Right atrium auricular region (tissue), 2 donors: Measurements from ENCODE around the gene KISS1R. TPM values are rescaled to one million over a fixed set of nuclear protein-coding genes. Genes with fewer than 3 reads are reported as not detected.

Experiments used
- DNase-seq: peaks from one replicate; pipeline ENCODE4 v3.0.0-alpha.2; 2019; ENCODE audit warnings: low spot score
- H3K27ac ChIP-seq, 2 donors: fragments of 200-600 bp; sonication (generic); 1 replicate in 1 of 2; 2 replicates in 1 of 2; pipeline ENCODE4 v1.5.1; 2016 to 2019
- H3K27me3 ChIP-seq, 2 donors: fragments of 200-600 bp; sonication (generic); one replicate each; pipeline versions ENCODE4 v1.5.1 to v1.6.0; 2017 to 2019
- H3K36me3 ChIP-seq: fragments of 200-600 bp; sonication (generic); one replicate; pipeline ENCODE4 v1.5.1; 2016
- H3K4me1 ChIP-seq, 2 donors: fragments of 200-600 bp; sonication (generic); one replicate each; pipeline versions ENCODE4 v1.5.1 to v1.6.0; 2017 to 2019
- H3K4me3 ChIP-seq, 2 donors: fragments of 200-600 bp; sonication (generic); 1 replicate in 1 of 2; 2 replicates in 1 of 2; pipeline ENCODE4 v1.5.1; 2017 to 2019; ENCODE audit warnings: mild to moderate bottlenecking in 1 of 2, moderate library complexity in 1 of 2
- H3K9me3 ChIP-seq, 2 donors: fragments of 200-600 bp; sonication (generic); one replicate each; pipeline ENCODE4 v1.5.1; 2019
- total RNA-seq, 2 donors: library from RNA; depleted of rRNA; stranded (reverse); fragments of >200 nt; gene quantifications; one replicate each; pipeline ENCODE4 v1.1.0, GENCODE V29; 2016
- TF ChIP-seq, protein P1 (sequence below), 2 donors: fragments of 200-600 bp; sonication (generic); IDR thresholded peaks; one replicate each; pipeline ENCODE4 v1.5.1; 2019; ENCODE audit warnings: antibody characterized with exemption in 2 of 2

The KISS1R gene
- total RNA-seq, 2 donors from 2014 or later = not detected

DNA sequence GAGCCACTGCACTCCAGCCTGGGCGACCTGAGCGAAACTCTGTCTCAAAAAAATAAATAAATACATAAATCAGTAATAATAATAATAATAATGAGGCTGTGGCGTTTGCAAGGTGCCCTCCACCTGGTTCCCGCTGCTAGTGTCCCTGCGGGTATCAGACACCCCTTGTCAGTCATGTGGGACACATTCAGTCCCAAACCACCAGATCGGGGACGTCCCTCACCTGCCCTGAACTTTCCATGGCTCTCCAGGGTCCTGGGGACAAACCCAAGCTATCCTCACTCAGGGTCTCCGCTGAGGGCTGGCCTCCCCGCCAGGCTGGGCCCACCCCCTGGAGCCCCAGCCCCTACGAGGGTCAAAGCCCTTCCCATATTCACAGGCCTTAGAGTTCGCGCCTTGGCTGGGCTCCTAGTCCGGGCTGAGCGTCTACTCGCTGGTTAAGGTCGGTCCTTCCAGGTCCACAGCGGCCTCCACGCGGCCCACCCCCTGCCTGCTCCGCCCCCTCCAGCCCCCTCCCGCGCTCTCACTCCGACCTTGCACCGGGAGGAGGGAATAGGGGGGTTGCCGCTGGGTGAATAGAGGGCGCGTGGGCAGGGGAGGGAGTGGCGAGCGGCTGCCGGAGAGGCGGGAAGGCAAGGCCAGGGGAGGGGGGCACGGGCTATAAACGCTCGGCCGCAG lies 349 bp upstream of the KISS1R start:
- Histone ChIP-seq H3K9me3 (no peaks in the 10 kb centered on the region), H3K4me1 (peaks cover 0 to 47% of the 10 kb centered on the region in 2 donors), H3K4me3 (peak overlapping the region in 1 of 2 donors; percentile 41), H3K27me3 (peaks cover 18 to 38% of the 10 kb centered on the region in 2 donors), H3K27ac (no peak overlapping the region), H3K36me3 (no peaks in the 10 kb centered on the region)
- TF ChIP-seq, protein P1, sequence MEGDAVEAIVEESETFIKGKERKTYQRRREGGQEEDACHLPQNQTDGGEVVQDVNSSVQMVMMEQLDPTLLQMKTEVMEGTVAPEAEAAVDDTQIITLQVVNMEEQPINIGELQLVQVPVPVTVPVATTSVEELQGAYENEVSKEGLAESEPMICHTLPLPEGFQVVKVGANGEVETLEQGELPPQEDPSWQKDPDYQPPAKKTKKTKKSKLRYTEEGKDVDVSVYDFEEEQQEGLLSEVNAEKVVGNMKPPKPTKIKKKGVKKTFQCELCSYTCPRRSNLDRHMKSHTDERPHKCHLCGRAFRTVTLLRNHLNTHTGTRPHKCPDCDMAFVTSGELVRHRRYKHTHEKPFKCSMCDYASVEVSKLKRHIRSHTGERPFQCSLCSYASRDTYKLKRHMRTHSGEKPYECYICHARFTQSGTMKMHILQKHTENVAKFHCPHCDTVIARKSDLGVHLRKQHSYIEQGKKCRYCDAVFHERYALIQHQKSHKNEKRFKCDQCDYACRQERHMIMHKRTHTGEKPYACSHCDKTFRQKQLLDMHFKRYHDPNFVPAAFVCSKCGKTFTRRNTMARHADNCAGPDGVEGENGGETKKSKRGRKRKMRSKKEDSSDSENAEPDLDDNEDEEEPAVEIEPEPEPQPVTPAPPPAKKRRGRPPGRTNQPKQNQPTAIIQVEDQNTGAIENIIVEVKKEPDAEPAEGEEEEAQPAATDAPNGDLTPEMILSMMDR (IDR thresholded peaks at IDR 0.05) = no peak
- no peak for DNase-seq

DNA sequence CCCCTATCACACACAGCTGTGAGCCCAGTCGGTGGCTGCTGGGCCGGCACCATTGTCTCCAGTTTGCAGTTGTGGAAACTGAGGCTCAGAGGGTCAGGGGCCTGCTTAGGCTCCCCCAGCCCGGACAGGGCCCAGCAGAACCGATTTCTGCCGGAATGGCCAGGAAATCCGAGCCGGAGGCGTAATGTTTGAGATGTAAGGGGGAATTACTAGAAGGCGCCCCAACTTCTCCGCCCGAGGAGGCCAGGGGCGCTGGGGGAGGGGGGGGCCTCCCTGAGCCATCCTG lies 962 bp downstream of the KISS1R start:
- no peaks in the 10 kb centered on the region for H3K36me3 ChIP-seq
- H3K4me3 ChIP-seq = no peak overlapping the region
- H3K9me3 ChIP-seq = no peaks in the 10 kb centered on the region
- peaks cover 0 to 49% of the 10 kb centered on the region in 2 donors for H3K4me1 ChIP-seq
- TF ChIP-seq, protein P1 (IDR thresholded peaks at IDR 0.05) = no peak
- H3K27ac ChIP-seq = no peak overlapping the region
- H3K27me3 ChIP-seq = peaks cover 18 to 38% of the 10 kb centered on the region in 2 donors
- no peak for DNase-seq

DNA sequence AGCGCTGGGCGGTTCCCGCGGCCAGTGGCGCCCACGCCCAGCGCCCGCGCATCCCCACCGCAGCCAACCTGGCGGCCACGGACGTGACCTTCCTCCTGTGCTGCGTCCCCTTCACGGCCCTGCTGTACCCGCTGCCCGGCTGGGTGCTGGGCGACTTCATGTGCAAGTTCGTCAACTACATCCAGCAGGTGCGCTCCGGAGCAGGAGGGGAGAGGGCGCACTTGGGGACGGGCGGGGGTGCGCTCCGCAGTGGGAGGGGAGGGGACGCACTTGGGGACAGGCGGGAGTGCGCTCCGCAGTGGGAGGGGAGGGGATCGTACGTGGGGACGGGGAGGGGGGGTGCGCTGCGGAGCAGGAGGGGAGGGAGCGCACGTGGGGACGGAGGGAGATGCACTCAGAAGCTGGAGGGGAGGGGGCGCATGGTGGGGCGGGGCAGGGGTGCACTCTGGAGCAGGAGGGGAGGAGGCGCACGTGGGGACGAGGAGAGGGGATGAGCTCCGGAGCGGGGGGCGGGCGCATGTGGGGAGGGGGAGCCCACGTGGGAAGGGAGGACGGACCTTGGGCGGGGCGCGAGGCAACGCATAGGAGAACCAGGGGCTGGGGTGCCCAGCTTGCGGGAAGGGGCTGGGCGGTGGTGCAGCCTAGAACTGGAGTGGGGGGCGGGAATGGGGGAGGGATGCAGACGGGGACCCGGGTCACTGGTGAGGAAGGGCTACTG lies 1.5 kb downstream of the KISS1R start:
- DNase-seq = no peak
- H3K4me3 ChIP-seq = no peak overlapping the region

DNA sequence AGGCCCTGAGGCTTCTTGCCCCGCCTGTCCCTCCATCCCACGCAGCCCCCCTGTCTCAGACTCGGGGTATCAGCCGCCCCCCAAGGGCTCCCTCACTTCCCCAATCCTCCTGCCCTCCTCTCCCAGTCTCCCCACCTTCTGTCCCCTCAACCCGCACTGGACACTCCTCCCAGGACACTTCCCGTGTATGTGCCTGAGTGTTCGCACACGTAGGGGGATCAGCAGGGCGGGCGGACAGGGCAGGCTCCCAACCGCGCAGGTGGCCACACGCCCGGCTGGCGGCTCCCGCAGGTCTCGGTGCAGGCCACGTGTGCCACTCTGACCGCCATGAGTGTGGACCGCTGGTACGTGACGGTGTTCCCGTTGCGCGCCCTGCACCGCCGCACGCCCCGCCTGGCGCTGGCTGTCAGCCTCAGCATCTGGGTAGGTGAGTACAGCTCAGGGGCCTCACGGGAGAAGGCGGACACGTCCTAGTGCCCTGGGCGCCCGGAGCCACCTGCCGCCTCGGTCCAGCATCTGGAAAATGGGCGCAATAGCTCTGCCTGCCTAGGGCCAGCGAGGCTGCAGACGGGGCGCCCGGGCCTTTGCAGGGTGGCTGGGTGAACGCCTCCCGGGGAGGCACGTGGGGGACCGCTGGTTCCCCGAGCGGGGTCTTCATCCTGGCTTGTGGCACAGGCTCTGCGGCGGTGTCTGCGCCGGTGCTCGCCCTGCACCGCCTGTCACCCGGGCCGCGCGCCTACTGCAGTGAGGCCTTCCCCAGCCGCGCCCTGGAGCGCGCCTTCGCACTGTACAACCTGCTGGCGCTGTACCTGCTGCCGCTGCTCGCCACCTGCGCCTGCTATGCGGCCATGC lies 2.3 kb downstream of the KISS1R start:
- Histone ChIP-seq H3K27me3 (peaks cover 18 to 38% of the 10 kb centered on the region in 2 donors), H3K9me3 (no peaks in the 10 kb centered on the region), H3K4me3 (peak overlapping the region in 1 of 2 donors; percentile 22), H3K36me3 (no peaks in the 10 kb centered on the region), H3K27ac (no peak overlapping the region), H3K4me1 (peaks cover 0 to 48% of the 10 kb centered on the region in 2 donors)
- TF ChIP-seq, protein P1 (IDR thresholded peaks at IDR 0.05) = no peak
- DNase-seq = no peak

More for the DNA sequence above, 1.5 kb downstream of the KISS1R start:
- H3K27me3 ChIP-seq = peaks cover 18 to 38% of the 10 kb centered on the region in 2 donors
- no peaks in the 10 kb centered on the region for H3K9me3 ChIP-seq
- TF ChIP-seq, protein P1 (IDR thresholded peaks at IDR 0.05) = no peak
- H3K4me1 ChIP-seq = peaks cover 0 to 48% of the 10 kb centered on the region in 2 donors
- H3K27ac ChIP-seq = no peak overlapping the region
- no peaks in the 10 kb centered on the region for H3K36me3 ChIP-seq

DNA sequence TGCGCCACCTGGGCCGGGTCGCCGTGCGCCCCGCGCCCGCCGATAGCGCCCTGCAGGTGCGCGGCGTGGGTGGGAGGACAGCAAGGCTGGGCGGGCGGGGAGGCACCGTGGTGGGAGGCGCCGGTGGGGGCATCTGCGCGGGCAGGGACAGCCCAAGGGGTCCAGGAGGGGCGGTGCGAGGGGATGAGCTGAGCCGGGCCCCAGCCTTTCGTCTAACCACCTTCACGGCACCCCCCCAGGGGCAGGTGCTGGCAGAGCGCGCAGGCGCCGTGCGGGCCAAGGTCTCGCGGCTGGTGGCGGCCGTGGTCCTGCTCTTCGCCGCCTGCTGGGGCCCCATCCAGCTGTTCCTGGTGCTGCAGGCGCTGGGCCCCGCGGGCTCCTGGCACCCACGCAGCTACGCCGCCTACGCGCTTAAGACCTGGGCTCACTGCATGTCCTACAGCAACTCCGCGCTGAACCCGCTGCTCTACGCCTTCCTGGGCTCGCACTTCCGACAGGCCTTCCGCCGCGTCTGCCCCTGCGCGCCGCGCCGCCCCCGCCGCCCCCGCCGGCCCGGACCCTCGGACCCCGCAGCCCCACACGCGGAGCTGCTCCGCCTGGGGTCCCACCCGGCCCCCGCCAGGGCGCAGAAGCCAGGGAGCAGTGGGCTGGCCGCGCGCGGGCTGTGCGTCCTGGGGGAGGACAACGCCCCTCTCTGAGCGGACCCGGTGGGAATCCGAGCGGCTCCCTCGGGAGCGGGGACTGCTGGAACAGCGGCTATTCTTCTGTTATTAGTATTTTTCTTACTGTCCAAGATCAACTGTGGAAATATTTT lies 3.1 kb downstream of the KISS1R start:
- Histone ChIP-seq H3K36me3 (no peaks in the 10 kb centered on the region), H3K4me3 (peak overlapping the region in 1 of 2 donors; percentile 22), H3K9me3 (no peaks in the 10 kb centered on the region), H3K4me1 (peaks cover 0 to 55% of the 10 kb centered on the region in 2 donors), H3K27ac (no peak overlapping the region), H3K27me3 (peaks cover 18 to 38% of the 10 kb centered on the region in 2 donors)
- no peak for DNase-seq
- TF ChIP-seq, protein P1 (IDR thresholded peaks at IDR 0.05) = no peak
